Measurements from ENCODE around the gene GNLY.

DNA sequence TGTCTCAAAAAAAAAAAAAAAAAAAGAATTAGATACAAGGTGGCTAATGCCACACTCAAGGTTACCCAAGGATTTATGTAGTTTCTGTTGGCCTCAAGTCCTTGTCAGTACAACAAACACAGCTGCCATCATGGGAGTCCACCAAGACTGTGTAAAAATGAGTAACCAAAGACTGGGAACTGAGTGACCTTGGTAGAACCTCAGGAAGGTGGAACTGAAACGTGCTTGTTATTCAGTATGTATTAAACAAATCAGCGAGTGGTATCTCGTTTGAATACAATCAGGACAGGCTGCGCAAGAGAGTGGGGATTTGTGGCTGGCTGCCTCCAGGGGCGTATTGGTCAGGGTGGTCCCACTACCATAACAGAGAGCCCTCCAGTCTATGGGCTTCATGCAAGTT lies 24.6 kb upstream of the GNLY start:
- TF ChIP-seq, protein P1, sequence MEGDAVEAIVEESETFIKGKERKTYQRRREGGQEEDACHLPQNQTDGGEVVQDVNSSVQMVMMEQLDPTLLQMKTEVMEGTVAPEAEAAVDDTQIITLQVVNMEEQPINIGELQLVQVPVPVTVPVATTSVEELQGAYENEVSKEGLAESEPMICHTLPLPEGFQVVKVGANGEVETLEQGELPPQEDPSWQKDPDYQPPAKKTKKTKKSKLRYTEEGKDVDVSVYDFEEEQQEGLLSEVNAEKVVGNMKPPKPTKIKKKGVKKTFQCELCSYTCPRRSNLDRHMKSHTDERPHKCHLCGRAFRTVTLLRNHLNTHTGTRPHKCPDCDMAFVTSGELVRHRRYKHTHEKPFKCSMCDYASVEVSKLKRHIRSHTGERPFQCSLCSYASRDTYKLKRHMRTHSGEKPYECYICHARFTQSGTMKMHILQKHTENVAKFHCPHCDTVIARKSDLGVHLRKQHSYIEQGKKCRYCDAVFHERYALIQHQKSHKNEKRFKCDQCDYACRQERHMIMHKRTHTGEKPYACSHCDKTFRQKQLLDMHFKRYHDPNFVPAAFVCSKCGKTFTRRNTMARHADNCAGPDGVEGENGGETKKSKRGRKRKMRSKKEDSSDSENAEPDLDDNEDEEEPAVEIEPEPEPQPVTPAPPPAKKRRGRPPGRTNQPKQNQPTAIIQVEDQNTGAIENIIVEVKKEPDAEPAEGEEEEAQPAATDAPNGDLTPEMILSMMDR (IDR thresholded peaks at IDR 0.05): no peak
- TF ChIP-seq, protein P2, sequence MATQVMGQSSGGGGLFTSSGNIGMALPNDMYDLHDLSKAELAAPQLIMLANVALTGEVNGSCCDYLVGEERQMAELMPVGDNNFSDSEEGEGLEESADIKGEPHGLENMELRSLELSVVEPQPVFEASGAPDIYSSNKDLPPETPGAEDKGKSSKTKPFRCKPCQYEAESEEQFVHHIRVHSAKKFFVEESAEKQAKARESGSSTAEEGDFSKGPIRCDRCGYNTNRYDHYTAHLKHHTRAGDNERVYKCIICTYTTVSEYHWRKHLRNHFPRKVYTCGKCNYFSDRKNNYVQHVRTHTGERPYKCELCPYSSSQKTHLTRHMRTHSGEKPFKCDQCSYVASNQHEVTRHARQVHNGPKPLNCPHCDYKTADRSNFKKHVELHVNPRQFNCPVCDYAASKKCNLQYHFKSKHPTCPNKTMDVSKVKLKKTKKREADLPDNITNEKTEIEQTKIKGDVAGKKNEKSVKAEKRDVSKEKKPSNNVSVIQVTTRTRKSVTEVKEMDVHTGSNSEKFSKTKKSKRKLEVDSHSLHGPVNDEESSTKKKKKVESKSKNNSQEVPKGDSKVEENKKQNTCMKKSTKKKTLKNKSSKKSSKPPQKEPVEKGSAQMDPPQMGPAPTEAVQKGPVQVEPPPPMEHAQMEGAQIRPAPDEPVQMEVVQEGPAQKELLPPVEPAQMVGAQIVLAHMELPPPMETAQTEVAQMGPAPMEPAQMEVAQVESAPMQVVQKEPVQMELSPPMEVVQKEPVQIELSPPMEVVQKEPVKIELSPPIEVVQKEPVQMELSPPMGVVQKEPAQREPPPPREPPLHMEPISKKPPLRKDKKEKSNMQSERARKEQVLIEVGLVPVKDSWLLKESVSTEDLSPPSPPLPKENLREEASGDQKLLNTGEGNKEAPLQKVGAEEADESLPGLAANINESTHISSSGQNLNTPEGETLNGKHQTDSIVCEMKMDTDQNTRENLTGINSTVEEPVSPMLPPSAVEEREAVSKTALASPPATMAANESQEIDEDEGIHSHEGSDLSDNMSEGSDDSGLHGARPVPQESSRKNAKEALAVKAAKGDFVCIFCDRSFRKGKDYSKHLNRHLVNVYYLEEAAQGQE (IDR thresholded peaks at IDR 0.05; ENCODE audit: low read depth, low read length): no peak
- TF ChIP-seq, protein P3, sequence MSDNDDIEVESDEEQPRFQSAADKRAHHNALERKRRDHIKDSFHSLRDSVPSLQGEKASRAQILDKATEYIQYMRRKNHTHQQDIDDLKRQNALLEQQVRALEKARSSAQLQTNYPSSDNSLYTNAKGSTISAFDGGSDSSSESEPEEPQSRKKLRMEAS (IDR thresholded peaks at IDR 0.05; ENCODE audit: low read depth): no peak
- TF ChIP-seq SMC3 (IDR thresholded peaks at IDR 0.05; ENCODE audit: low read depth, low read length): no peak
- no peak for TF ChIP-seq NRF1 (IDR thresholded peaks at IDR 0.05; ENCODE audit: low read depth, low read length)
- TF ChIP-seq, protein P4, sequence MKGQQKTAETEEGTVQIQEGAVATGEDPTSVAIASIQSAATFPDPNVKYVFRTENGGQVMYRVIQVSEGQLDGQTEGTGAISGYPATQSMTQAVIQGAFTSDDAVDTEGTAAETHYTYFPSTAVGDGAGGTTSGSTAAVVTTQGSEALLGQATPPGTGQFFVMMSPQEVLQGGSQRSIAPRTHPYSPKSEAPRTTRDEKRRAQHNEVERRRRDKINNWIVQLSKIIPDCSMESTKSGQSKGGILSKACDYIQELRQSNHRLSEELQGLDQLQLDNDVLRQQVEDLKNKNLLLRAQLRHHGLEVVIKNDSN (IDR thresholded peaks at IDR 0.05; ENCODE audit: borderline replicate concordance, low read depth): no peak
- TF ChIP-seq, protein P5, sequence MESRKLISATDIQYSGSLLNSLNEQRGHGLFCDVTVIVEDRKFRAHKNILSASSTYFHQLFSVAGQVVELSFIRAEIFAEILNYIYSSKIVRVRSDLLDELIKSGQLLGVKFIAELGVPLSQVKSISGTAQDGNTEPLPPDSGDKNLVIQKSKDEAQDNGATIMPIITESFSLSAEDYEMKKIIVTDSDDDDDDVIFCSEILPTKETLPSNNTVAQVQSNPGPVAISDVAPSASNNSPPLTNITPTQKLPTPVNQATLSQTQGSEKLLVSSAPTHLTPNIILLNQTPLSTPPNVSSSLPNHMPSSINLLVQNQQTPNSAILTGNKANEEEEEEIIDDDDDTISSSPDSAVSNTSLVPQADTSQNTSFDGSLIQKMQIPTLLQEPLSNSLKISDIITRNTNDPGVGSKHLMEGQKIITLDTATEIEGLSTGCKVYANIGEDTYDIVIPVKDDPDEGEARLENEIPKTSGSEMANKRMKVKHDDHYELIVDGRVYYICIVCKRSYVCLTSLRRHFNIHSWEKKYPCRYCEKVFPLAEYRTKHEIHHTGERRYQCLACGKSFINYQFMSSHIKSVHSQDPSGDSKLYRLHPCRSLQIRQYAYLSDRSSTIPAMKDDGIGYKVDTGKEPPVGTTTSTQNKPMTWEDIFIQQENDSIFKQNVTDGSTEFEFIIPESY (IDR thresholded peaks at IDR 0.05; ENCODE audit: borderline replicate concordance, low read depth): no peak
- no peak for TF ChIP-seq GABPA (IDR thresholded peaks at IDR 0.05; ENCODE audit: low read depth)
- TF ChIP-seq CHD2 (IDR thresholded peaks at IDR 0.05; ENCODE audit: low read length, partially characterized antibody): no peak
- TF ChIP-seq RCOR1 (IDR thresholded peaks at IDR 0.05; ENCODE audit: low read length): no peak
- no peak for TF ChIP-seq JUND (IDR thresholded peaks at IDR 0.05)
